Fibroblast of villous mesenchyme (primary cell): ENCODE data around the gene TCN1. TPM values are rescaled to one million over a fixed set of nuclear protein-coding genes. Genes with fewer than 3 reads are reported as not detected.

Experiments used
- DNase-seq: peaks from one replicate; pipeline ENCODE4 v3.0.0-alpha.2; 2010; ENCODE audit warnings: low read depth
- H3K4me3 ChIP-seq: 2 replicates; pipeline ENCODE4 v1.5.1; 2011; ENCODE audit warnings: low read depth, mild to moderate bottlenecking, low read length
- CTCF ChIP-seq: IDR thresholded peaks from 2 replicates; pipeline ENCODE4 v1.5.1; 2012; ENCODE audit warnings: low read depth, mild to moderate bottlenecking, low read length; ENCODE audit not compliant: insufficient read depth
- total RNA-seq: library from RNA; depleted of rRNA; stranded (reverse); fragments of >200 nt; gene quantifications from 2 replicates; pipeline ENCODE4 v1.2.3, GENCODE V29; 2012

TCN1 gene
- total RNA-seq, 1 donor, result not detected

GRCh38 chr11:59875856-59876519 lies 9.7 kb upstream of the TCN1 start:
- H3K4me3 ChIP-seq, result no peak overlapping the region
- no peak for DNase-seq
- no peak for TF ChIP-seq CTCF

GRCh38 chr11:59872076-59872475 lies 5.8 kb upstream of the TCN1 start:
- no peak overlapping the region for H3K4me3 ChIP-seq
- no peak for TF ChIP-seq CTCF
- DNase-seq, result no peak

GRCh38 chr11:59867946-59868345 lies 1.7 kb upstream of the TCN1 start:
- DNase-seq, result no peak
- no peak overlapping the region for H3K4me3 ChIP-seq
- TF ChIP-seq CTCF, result no peak

GRCh38 chr11:59866836-59867235 lies 549 bp upstream of the TCN1 start:
- TF ChIP-seq CTCF, result no peak
- no peak for DNase-seq
- H3K4me3 ChIP-seq, result no peak overlapping the region

GRCh38 chr11:59865031-59865430 lies 1.3 kb downstream of the TCN1 start:
- no peak for DNase-seq
- no peak overlapping the region for H3K4me3 ChIP-seq
- TF ChIP-seq CTCF, result no peak

- H3K4me3 ChIP-seq, result no peak overlapping the region
- DNase-seq, result no peak
- TF ChIP-seq CTCF, result no peak
Observed at GRCh38 chr11:59862252-59862651, 4.0 kb downstream of the TCN1 start.

- no peak overlapping the region for H3K4me3 ChIP-seq
- TF ChIP-seq CTCF, result no peak
- no peak for DNase-seq
Observed at GRCh38 chr11:59859673-59860072, 6.6 kb downstream of the TCN1 start.
